ENCODE results near the gene SLC45A2. TPM values are rescaled to one million over a fixed set of nuclear protein-coding genes. Genes with fewer than 3 reads are reported as not detected.

The SLC45A2 gene
- total RNA-seq, 3 donors from 2014 or later (not counting 1 experiment from before 2014, with no cell fraction given), result not detected

DNA sequence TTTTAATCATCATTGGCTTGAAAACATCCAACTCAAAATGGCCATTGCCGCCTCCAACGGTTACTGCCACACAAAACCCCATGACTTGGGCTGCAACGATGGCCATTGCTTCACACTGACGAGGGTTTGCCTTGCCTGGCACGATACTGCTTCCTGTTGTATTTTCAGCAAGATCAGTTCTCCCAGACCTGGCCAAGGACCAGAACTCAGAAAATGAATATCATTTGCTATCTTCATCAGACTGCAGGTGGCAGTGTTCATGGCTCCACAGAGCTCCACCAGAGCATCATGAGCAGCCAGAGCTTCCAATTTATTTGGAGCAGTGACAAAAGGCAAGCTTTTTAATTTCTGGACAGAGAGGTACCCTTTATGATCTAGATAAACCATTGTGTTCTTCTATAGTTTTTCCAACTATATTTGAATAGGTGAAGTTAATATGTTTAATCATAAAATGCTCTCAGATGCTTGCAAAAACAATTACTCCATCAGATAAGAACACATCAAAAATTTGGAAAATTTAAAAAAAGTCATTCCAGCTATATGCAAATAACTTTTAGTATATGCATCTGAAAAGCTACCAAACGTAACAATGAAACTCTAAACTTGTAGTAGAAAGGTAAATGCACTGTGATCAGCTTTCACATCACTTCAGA lies 13.0 kb upstream of the SLC45A2 start:
- H3K9me3 Mint-ChIP-seq, result no peaks in the 10 kb centered on the region
- no peaks in the 10 kb centered on the region for H3K4me1 ChIP-seq (ENCODE audit: control insufficient read depth, insufficient read depth, low read length)
- H3K4me3 ChIP-seq (ENCODE audit: low read length), result no peak overlapping the region
- H3K36me3 ChIP-seq (ENCODE audit: control insufficient read depth, insufficient read depth, low read length), result peaks cover 6% of the 10 kb centered on the region
- DNase-seq, result peak in 1 of 2 donors; percentile 67
- H3K27me3 Mint-ChIP-seq (ENCODE audit: low read depth in 2 of 2), result no peaks in the 10 kb centered on the region
- no peaks in the 10 kb centered on the region for H3K27me3 ChIP-seq (ENCODE audit: control insufficient read depth, insufficient read depth, low read length)
- ATAC-seq, result peak; percentile 59 to 74 (median 59)
- H3K27ac Mint-ChIP-seq, result peak overlapping the region; percentile 54 to 71
- intact Hi-C loops (cut with micrococcal nuclease), result loop anchor here (2.0 kb wide), 1 partner anchor 467 kb away; no protein-coding TSS in a partner anchor
- no peaks in the 10 kb centered on the region for H3K9me3 ChIP-seq (ENCODE audit: control insufficient read depth, insufficient read depth, low read length)
- H3K27ac ChIP-seq (ENCODE audit: low read length), result no peak overlapping the region
- WGBS (ENCODE audit: insufficient coverage), result 41% methylated on average over 5 of the region's 6 CpGs
- H3K36me3 Mint-ChIP-seq, result peaks cover 5% of the 10 kb centered on the region
- H3K4me3 Mint-ChIP-seq, result no peak overlapping the region
- peaks cover 5% of the 10 kb centered on the region in 2 donors for H3K4me1 Mint-ChIP-seq
- TF ChIP-seq, protein P1, sequence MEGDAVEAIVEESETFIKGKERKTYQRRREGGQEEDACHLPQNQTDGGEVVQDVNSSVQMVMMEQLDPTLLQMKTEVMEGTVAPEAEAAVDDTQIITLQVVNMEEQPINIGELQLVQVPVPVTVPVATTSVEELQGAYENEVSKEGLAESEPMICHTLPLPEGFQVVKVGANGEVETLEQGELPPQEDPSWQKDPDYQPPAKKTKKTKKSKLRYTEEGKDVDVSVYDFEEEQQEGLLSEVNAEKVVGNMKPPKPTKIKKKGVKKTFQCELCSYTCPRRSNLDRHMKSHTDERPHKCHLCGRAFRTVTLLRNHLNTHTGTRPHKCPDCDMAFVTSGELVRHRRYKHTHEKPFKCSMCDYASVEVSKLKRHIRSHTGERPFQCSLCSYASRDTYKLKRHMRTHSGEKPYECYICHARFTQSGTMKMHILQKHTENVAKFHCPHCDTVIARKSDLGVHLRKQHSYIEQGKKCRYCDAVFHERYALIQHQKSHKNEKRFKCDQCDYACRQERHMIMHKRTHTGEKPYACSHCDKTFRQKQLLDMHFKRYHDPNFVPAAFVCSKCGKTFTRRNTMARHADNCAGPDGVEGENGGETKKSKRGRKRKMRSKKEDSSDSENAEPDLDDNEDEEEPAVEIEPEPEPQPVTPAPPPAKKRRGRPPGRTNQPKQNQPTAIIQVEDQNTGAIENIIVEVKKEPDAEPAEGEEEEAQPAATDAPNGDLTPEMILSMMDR (IDR thresholded peaks at IDR 0.05), result peak; percentile 74

DNA sequence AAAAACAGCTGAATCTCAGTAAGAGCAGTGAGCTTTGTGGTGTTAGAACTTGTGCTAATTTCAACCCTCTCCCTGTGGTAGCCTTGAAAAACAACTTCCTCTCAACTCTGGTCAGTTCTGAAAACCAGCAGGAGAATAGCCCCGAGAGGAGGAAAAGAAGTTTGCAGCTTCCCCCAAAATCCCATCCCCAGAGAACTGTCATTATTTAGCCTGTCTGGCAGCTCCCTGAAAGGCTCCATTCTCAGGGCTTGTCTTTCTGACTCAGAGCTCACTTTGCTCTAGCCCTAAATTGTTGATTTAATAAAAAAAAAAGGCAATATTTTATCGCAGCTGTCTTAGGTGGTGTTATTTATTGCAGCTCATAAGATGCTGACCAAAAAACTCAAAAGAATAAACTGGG lies 11.4 kb upstream of the SLC45A2 start:
- Mint-ChIP-seq H3K27ac (no peak overlapping the region), H3K9me3 (no peaks in the 10 kb centered on the region), H3K4me1 (peaks cover 5% of the 10 kb centered on the region in 2 donors), H3K27me3 (ENCODE audit: low read depth in 2 of 2) (no peaks in the 10 kb centered on the region), H3K36me3 (peaks cover 5% of the 10 kb centered on the region), H3K4me3 (no peak overlapping the region)
- TF ChIP-seq, protein P1 (IDR thresholded peaks at IDR 0.05), result no peak
- Histone ChIP-seq H3K27ac (ENCODE audit: low read length) (no peak overlapping the region), H3K36me3 (ENCODE audit: control insufficient read depth, insufficient read depth, low read length) (peaks cover 6% of the 10 kb centered on the region), H3K9me3 (ENCODE audit: control insufficient read depth, insufficient read depth, low read length) (no peaks in the 10 kb centered on the region), H3K4me3 (ENCODE audit: low read length) (no peak overlapping the region), H3K4me1 (ENCODE audit: control insufficient read depth, insufficient read depth, low read length) (no peaks in the 10 kb centered on the region), H3K27me3 (ENCODE audit: control insufficient read depth, insufficient read depth, low read length) (no peaks in the 10 kb centered on the region)
- DNase-seq, result no peak
- no peak for ATAC-seq
- intact Hi-C loops (cut with micrococcal nuclease), result loop anchor here (2.0 kb wide), 1 partner anchor 469 kb away; no protein-coding TSS in a partner anchor
- WGBS (ENCODE audit: insufficient coverage), result 55% methylated on average over 2 of the region's 2 CpGs

DNA sequence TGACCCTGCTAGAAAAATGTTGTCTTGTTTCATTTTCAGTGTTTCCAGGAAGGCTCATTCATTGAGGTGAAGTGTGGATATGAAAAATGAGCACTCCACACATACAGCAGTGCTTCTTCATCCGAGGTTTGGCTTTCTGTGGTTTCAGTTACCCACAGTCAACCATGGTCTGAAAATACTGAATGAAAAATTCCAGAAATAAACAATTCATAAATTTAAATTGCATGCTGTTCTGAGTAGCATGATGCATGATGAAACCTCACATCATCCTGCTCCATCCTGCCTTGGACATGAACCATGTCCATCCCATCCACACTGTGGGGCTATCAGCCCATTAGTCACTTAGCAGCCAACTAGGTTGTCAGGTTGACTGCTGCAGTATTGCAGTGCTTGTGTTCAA lies 10.4 kb upstream of the SLC45A2 start:
- H3K27ac ChIP-seq (ENCODE audit: low read length), result no peak overlapping the region
- peaks cover 4% of the 10 kb centered on the region for H3K36me3 ChIP-seq (ENCODE audit: control insufficient read depth, insufficient read depth, low read length)
- intact Hi-C loops (cut with micrococcal nuclease), result no loop called here
- peaks cover 5% of the 10 kb centered on the region in 2 donors for H3K4me1 Mint-ChIP-seq
- no peaks in the 10 kb centered on the region for H3K27me3 Mint-ChIP-seq (ENCODE audit: low read depth in 2 of 2)
- TF ChIP-seq, protein P1 (IDR thresholded peaks at IDR 0.05), result no peak
- 20% methylated on average over 1 of the region's 1 CpG for WGBS (ENCODE audit: insufficient coverage)
- H3K4me3 ChIP-seq (ENCODE audit: low read length), result no peak overlapping the region
- no peaks in the 10 kb centered on the region for H3K27me3 ChIP-seq (ENCODE audit: control insufficient read depth, insufficient read depth, low read length)
- H3K9me3 Mint-ChIP-seq, result no peaks in the 10 kb centered on the region
- H3K4me3 Mint-ChIP-seq, result no peak overlapping the region
- ATAC-seq (no peak), DNase-seq (no peak)
- H3K4me1 ChIP-seq (ENCODE audit: control insufficient read depth, insufficient read depth, low read length), result no peaks in the 10 kb centered on the region
- H3K36me3 Mint-ChIP-seq, result peaks cover under 1% of the 10 kb centered on the region
- H3K27ac Mint-ChIP-seq, result no peak overlapping the region
- no peaks in the 10 kb centered on the region for H3K9me3 ChIP-seq (ENCODE audit: control insufficient read depth, insufficient read depth, low read length)

DNA sequence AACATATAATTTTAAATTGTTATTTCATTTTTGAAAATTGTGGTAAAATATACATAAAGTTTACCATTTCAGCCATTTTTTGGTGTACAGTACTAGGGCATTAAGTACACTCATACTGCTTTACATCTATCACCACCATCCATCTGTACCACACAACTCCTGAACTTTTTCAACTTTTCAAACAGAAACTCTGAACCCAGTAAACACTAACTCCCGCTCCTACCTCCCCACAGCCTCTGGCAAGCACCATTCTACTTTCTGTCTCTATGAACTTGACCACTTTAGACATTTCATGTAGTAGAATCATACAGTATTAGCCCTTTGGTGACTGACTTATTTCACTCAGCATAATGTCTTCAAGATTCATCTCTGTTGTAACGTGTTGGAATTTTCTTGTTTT lies 8.4 kb upstream of the SLC45A2 start:
- Mint-ChIP-seq H3K4me3 (no peak overlapping the region), H3K27ac (no peak overlapping the region)
- no peak for DNase-seq

More for the DNA sequence above, 8.4 kb upstream of the SLC45A2 start:
- TF ChIP-seq, protein P1 (IDR thresholded peaks at IDR 0.05), result no peak
- no peak overlapping the region for H3K27ac ChIP-seq (ENCODE audit: low read length)
- Mint-ChIP-seq H3K4me1 (peaks cover 5% of the 10 kb centered on the region in 2 donors), H3K9me3 (no peaks in the 10 kb centered on the region), H3K36me3 (no peaks in the 10 kb centered on the region), H3K27me3 (ENCODE audit: low read depth in 2 of 2) (no peaks in the 10 kb centered on the region)
- no peak for ATAC-seq
- H3K4me3 ChIP-seq (ENCODE audit: low read length), result no peak overlapping the region
- intact Hi-C loops (cut with micrococcal nuclease), result no loop called here
- peaks cover 16% of the 10 kb centered on the region for H3K36me3 ChIP-seq (ENCODE audit: control insufficient read depth, insufficient read depth, low read length)
- H3K4me1 ChIP-seq (ENCODE audit: control insufficient read depth, insufficient read depth, low read length), result no peaks in the 10 kb centered on the region
- no peaks in the 10 kb centered on the region for H3K9me3 ChIP-seq (ENCODE audit: control insufficient read depth, insufficient read depth, low read length)
- 95% methylated on average over 2 of the region's 2 CpGs for WGBS (ENCODE audit: insufficient coverage)
- H3K27me3 ChIP-seq (ENCODE audit: control insufficient read depth, insufficient read depth, low read length), result no peaks in the 10 kb centered on the region

All from natural killer cell (primary cell).